Neutrophil (primary cell): Measurements from ENCODE around the gene RASGEF1B.

Experiments
- H3K27ac ChIP-seq: fragments of 200-600 bp; sonication (generic); 2 replicates; pipeline ENCODE4 v1.5.1; 2016; ENCODE audit warnings: mild to moderate bottlenecking, moderate library complexity
- H3K27me3 ChIP-seq: fragments of 200-600 bp; sonication (generic); 2 replicates; pipeline ENCODE4 v1.6.0; 2016; ENCODE audit warnings: mild to moderate bottlenecking
- H3K36me3 ChIP-seq: fragments of 200-600 bp; sonication (generic); 2 replicates; pipeline ENCODE4 v1.5.1; 2017
- H3K4me1 ChIP-seq, 2 experiments: fragments of 200-600 bp in 1 of 2; sonication (generic) in 1 of 2; 1 replicate in 1 of 2; 2 replicates in 1 of 2; pipeline versions ENCODE4 v1.5.1 to v1.6.1; 2013 to 2016; ENCODE audit warnings: low read depth in 1 of 2, low read length in 1 of 2, mild to moderate bottlenecking in 1 of 2, moderate library complexity in 1 of 2; ENCODE audit not compliant: control insufficient read depth in 1 of 2, insufficient read depth in 1 of 2
- H3K4me3 ChIP-seq, 2 experiments: fragments of 200-600 bp in 1 of 2; sonication (generic) in 1 of 2; 1 replicate in 1 of 2; 2 replicates in 1 of 2; pipeline ENCODE4 v1.5.1; 2013 to 2016; ENCODE audit warnings: low read depth in 1 of 2, low read length in 1 of 2, mild to moderate bottlenecking in 1 of 2, moderate library complexity in 1 of 2
- H3K9me3 ChIP-seq: fragments of 200-600 bp; sonication (generic); 2 replicates; pipeline ENCODE4 v1.5.1; 2016
- CTCF ChIP-seq: fragments of 200-600 bp; sonication (generic); IDR thresholded peaks from 2 replicates; pipeline ENCODE4 v1.5.1; 2016; ENCODE audit warnings: antibody characterized with exemption

RASGEF1B gene

GRCh38 chr4:81377191-81377590 is 94.5 kb downstream of the RASGEF1B start:
- H3K4me3 ChIP-seq, result no peak overlapping the region
- H3K27me3 ChIP-seq, result no peaks in the 10 kb centered on the region
- H3K4me1 ChIP-seq, result no peaks in the 10 kb centered on the region
- no peak for TF ChIP-seq CTCF
- H3K9me3 ChIP-seq, result no peaks in the 10 kb centered on the region
- H3K36me3 ChIP-seq, result no peaks in the 10 kb centered on the region
- no peak overlapping the region for H3K27ac ChIP-seq

GRCh38 chr4:81376720-81377119 is 95.0 kb downstream of the RASGEF1B start:
- Histone ChIP-seq H3K4me3 (no peak overlapping the region), H3K4me1 (no peaks in the 10 kb centered on the region), H3K27me3 (no peaks in the 10 kb centered on the region), H3K27ac (no peak overlapping the region), H3K36me3 (no peaks in the 10 kb centered on the region), H3K9me3 (no peaks in the 10 kb centered on the region)
- no peak for TF ChIP-seq CTCF
